ENCODE data around the gene PXYLP1. TPM values are rescaled to one million over a fixed set of nuclear protein-coding genes. Genes with fewer than 3 reads are reported as not detected.

PXYLP1 gene
- polyA plus RNA-seq, 3 donors = 4.1 to 10.9 (median 5.8) TPM

- Mint-ChIP-seq H3K36me3 (peaks cover 0 to 8% of the 10 kb centered on the region in 2 donors), H3K9me3 (peaks cover 8 to 19% (median 15%) of the 10 kb centered on the region in 7 donors), H3K4me1 (peaks cover 17% of the 10 kb centered on the region), H3K27ac (no peak overlapping the region), H3K4me3 (no peak overlapping the region), H3K27me3 (ENCODE audit: low read depth in 3 of 3) (peaks cover 0 to 7% (median 0%) of the 10 kb centered on the region in 3 donors)
- H3K79me2 ChIP-seq (ENCODE audit: insufficient read depth, low read length) = no peaks in the 10 kb centered on the region
- no peak overlapping the region for H3K9ac ChIP-seq (ENCODE audit: insufficient read depth, low read length, poor library complexity, severe bottlenecking)
- peaks cover 8 to 9% of the 10 kb centered on the region in 2 donors for H3K9me3 ChIP-seq (replicated peaks in 1 of 2; ENCODE audit: control insufficient read depth in 1 of 2, insufficient read depth in 1 of 2, low read length in 2 of 2)
- no CpG with 5 or more reads among the region's 2 CpGs for WGBS (ENCODE audit: insufficient coverage)
- TF ChIP-seq CTCF (IDR thresholded peaks at IDR 0.05) = no peak
- H3K4me1 ChIP-seq (ENCODE audit: control insufficient read depth in 1 of 2, insufficient read depth in 2 of 2, low read length in 2 of 2) = peaks cover 11 to 13% of the 10 kb centered on the region in 2 donors
- H3K36me3 ChIP-seq (replicated peaks in 1 of 2; ENCODE audit: control insufficient read depth in 1 of 2, insufficient read depth in 2 of 2, low read length in 2 of 2) = no peaks in the 10 kb centered on the region
- H3K4me3 ChIP-seq (replicated peaks in 1 of 3; ENCODE audit: low read depth in 2 of 3, low read length in 3 of 3) = no peak overlapping the region
- no peak overlapping the region for H3K27ac ChIP-seq (ENCODE audit: low read depth in 1 of 2, low read length in 2 of 2)
- no peak for DNase-seq
- no peak overlapping the region for H3K4me2 ChIP-seq (replicated peaks; ENCODE audit: extremely low read depth, low read length, poor library complexity, severe bottlenecking)
- intact Hi-C loops (cut with micrococcal nuclease) = no loop called here
- H4K20me1 ChIP-seq (ENCODE audit: insufficient read depth, low read length) = no peaks in the 10 kb centered on the region
- H3K27me3 ChIP-seq (ENCODE audit: control insufficient read depth in 2 of 2, insufficient read depth in 2 of 2, low read length in 2 of 2) = no peaks in the 10 kb centered on the region
- H2AFZ ChIP-seq (ENCODE audit: insufficient read depth, low read depth, low read length, poor library complexity, severe bottlenecking) = no peak overlapping the region
Measured at GRCh38 chr3:141223673-141224166, 7.9 kb upstream of the PXYLP1 start.

GRCh38 chr3:141225939-141226338, 5.7 kb upstream of the PXYLP1 start:
- intact Hi-C loops (cut with micrococcal nuclease) = no loop called here
- Histone ChIP-seq H3K9ac (ENCODE audit: insufficient read depth, low read length, poor library complexity, severe bottlenecking) (no peak overlapping the region), H3K36me3 (replicated peaks in 1 of 2; ENCODE audit: control insufficient read depth in 1 of 2, insufficient read depth in 2 of 2, low read length in 2 of 2) (no peaks in the 10 kb centered on the region), H3K4me2 (replicated peaks; ENCODE audit: extremely low read depth, low read length, poor library complexity, severe bottlenecking) (no peak overlapping the region), H3K4me1 (ENCODE audit: control insufficient read depth in 1 of 2, insufficient read depth in 2 of 2, low read length in 2 of 2) (peaks cover 5 to 7% of the 10 kb centered on the region in 2 donors), H3K4me3 (replicated peaks in 1 of 3; ENCODE audit: low read depth in 2 of 3, low read length in 3 of 3) (no peak overlapping the region), H2AFZ (ENCODE audit: insufficient read depth, low read depth, low read length, poor library complexity, severe bottlenecking) (no peak overlapping the region), H4K20me1 (ENCODE audit: insufficient read depth, low read length) (no peaks in the 10 kb centered on the region), H3K9me3 (replicated peaks in 1 of 2; ENCODE audit: control insufficient read depth in 1 of 2, insufficient read depth in 1 of 2, low read length in 2 of 2) (peaks cover 8 to 9% of the 10 kb centered on the region in 2 donors), H3K27ac (ENCODE audit: low read depth in 1 of 2, low read length in 2 of 2) (no peak overlapping the region), H3K79me2 (ENCODE audit: insufficient read depth, low read length) (no peaks in the 10 kb centered on the region), H3K27me3 (ENCODE audit: control insufficient read depth in 2 of 2, insufficient read depth in 2 of 2, low read length in 2 of 2) (no peaks in the 10 kb centered on the region)
- peaks cover 2 to 8% of the 10 kb centered on the region in 2 donors for H3K36me3 Mint-ChIP-seq
- H3K4me1 Mint-ChIP-seq = peaks cover 13% of the 10 kb centered on the region
- H3K9me3 Mint-ChIP-seq = peaks cover 8 to 19% (median 15%) of the 10 kb centered on the region in 7 donors
- no peak overlapping the region for H3K4me3 Mint-ChIP-seq
- H3K27me3 Mint-ChIP-seq (ENCODE audit: low read depth in 3 of 3) = peaks cover 0 to 8% (median 2%) of the 10 kb centered on the region in 3 donors
- TF ChIP-seq CTCF (IDR thresholded peaks at IDR 0.05) = no peak
- DNase-seq = no peak
- no peak overlapping the region for H3K27ac Mint-ChIP-seq
